ENCODE results near the gene SLC38A8.

GRCh38 chr16:83968306-83968851 is 74.2 kb downstream of the SLC38A8 start:
- TF ChIP-seq CTCF (IDR thresholded peaks at IDR 0.05) = no peak
- no peak for TF ChIP-seq POLR2A (IDR thresholded peaks at IDR 0.05)
